Calu3 (cell line): ENCODE data around the gene EPHB2. TPM values are rescaled to one million over a fixed set of nuclear protein-coding genes. Genes with fewer than 3 reads are reported as not detected.

ENCODE experiments used
- BruUV-seq: library from RNA; stranded (reverse); fragments of 400-500 nt; replicated peaks from 2 replicates; lab custom pipeline; 2021; lab: Mats Ljungman, UMichigan
- CTCF ChIA-PET: fragments of 300-600 bp; sonication (Branson Sonifier 250); formaldehyde crosslinking; loops from one replicate; lab custom pipeline; 2022; ENCODE audit warnings: antibody characterized with exemption; lab: Charles Lee
- DNase-seq: peaks from one replicate; pipeline ENCODE4 v3.0.0; 2022
- H3K27ac Mint-ChIP-seq: one replicate; pipeline ENCODE4 v1.8.0; 2022; ENCODE audit warnings: mixed read lengths; ENCODE audit not compliant: unreplicated experiment
- H3K27me3 Mint-ChIP-seq: one replicate; pipeline ENCODE4 v1.8.0; 2022; ENCODE audit warnings: mixed read lengths; ENCODE audit not compliant: unreplicated experiment
- H3K36me3 Mint-ChIP-seq: one replicate; pipeline ENCODE4 v1.8.0; 2022; ENCODE audit warnings: mild to moderate bottlenecking, moderate library complexity, mixed read lengths; ENCODE audit not compliant: insufficient read depth, unreplicated experiment
- H3K4me1 Mint-ChIP-seq: one replicate; pipeline ENCODE4 v1.8.0; 2022; ENCODE audit warnings: mild to moderate bottlenecking, low read depth, mixed read lengths; ENCODE audit not compliant: unreplicated experiment
- H3K4me3 Mint-ChIP-seq: one replicate; pipeline ENCODE4 v1.8.0; 2022; ENCODE audit warnings: mild to moderate bottlenecking, low read depth, moderate library complexity, mixed read lengths; ENCODE audit not compliant: unreplicated experiment
- H3K9me3 Mint-ChIP-seq: one replicate; pipeline ENCODE4 v1.8.0; 2022; ENCODE audit warnings: low read depth, mixed read lengths; ENCODE audit not compliant: unreplicated experiment
- CTCF ChIP-seq: fragments of 200-600 bp; IDR thresholded peaks from one replicate; pipeline ENCODE4 v1.8.0; 2022; ENCODE audit warnings: antibody characterized with exemption; ENCODE audit not compliant: unreplicated experiment
- intact Hi-C: fragments of 100-400 bp; cut with micrococcal nuclease; formaldehyde crosslinking; loops from one replicate; pipeline ENCODE4 v1.10.0; 2022; ENCODE audit not compliant: unreplicated experiment
- total RNA-seq: library from RNA; stranded (reverse); gene quantifications from 2 replicates; pipeline ENCODE4 v1.2.3, GENCODE V29; 2022

The EPHB2 gene
- total RNA-seq, 1 experiment from 2014 or later, result 19.3 TPM

GRCh38 chr1:22877112-22877915 is 166.7 kb downstream of the EPHB2 start:
- peaks cover under 1% of the 10 kb centered on the region for H3K36me3 Mint-ChIP-seq
- H3K9me3 Mint-ChIP-seq, result no peaks in the 10 kb centered on the region
- no peak for DNase-seq
- intact Hi-C loops, result no loop called here
- TF ChIP-seq CTCF, result no peak
- H3K27me3 Mint-ChIP-seq, result no peaks in the 10 kb centered on the region
- no TSS peak for BruUV-seq
- H3K4me3 Mint-ChIP-seq, result no peak overlapping the region
- no peaks in the 10 kb centered on the region for H3K4me1 Mint-ChIP-seq
- CTCF ChIA-PET, result no interaction called here
- no peak overlapping the region for H3K27ac Mint-ChIP-seq

- TF ChIP-seq CTCF, result no peak
- BruUV-seq, result no TSS peak
- no peaks in the 10 kb centered on the region for H3K9me3 Mint-ChIP-seq
- CTCF ChIA-PET, result no interaction called here
- H3K4me1 Mint-ChIP-seq, result no peaks in the 10 kb centered on the region
- no peaks in the 10 kb centered on the region for H3K36me3 Mint-ChIP-seq
- no peak for DNase-seq
- no peaks in the 10 kb centered on the region for H3K27me3 Mint-ChIP-seq
- H3K27ac Mint-ChIP-seq, result no peak overlapping the region
- intact Hi-C loops, result no loop called here
- no peak overlapping the region for H3K4me3 Mint-ChIP-seq
Observed at GRCh38 chr1:22877980-22878379, 167.3 kb downstream of the EPHB2 start.

GRCh38 chr1:22878626-22879025 is 168.0 kb downstream of the EPHB2 start:
- intact Hi-C loops, result no loop called here
- no peak overlapping the region for H3K4me3 Mint-ChIP-seq
- no peaks in the 10 kb centered on the region for H3K27me3 Mint-ChIP-seq
- DNase-seq, result no peak
- H3K9me3 Mint-ChIP-seq, result no peaks in the 10 kb centered on the region
- no peak for TF ChIP-seq CTCF
- no TSS peak for BruUV-seq
- H3K27ac Mint-ChIP-seq, result no peak overlapping the region
- H3K4me1 Mint-ChIP-seq, result no peaks in the 10 kb centered on the region
- CTCF ChIA-PET, result no interaction called here
- no peaks in the 10 kb centered on the region for H3K36me3 Mint-ChIP-seq

DNA sequence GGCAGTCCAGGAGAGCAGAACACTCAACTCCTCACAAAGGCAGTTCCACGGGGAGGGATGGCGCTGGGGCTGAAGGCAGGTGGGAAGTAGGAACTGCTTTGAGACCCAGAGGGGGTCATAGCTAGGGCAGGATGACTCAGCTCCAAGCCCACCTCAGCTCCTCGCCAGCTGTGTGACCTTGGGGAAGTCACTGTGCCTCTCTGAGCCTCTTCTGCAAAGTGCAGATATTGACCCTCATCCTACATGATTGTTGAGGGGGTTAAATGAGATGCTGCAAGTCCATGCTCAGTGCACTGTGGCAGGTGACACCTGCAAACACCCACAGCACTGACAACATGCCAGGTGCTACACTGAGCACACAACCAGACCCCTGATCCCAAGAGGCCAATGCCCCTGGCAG is 168.8 kb downstream of the EPHB2 start:
- no peak overlapping the region for H3K4me3 Mint-ChIP-seq
- H3K27me3 Mint-ChIP-seq, result no peaks in the 10 kb centered on the region
- H3K36me3 Mint-ChIP-seq, result no peaks in the 10 kb centered on the region
- TF ChIP-seq CTCF, result no peak
- CTCF ChIA-PET, result no interaction called here
- H3K27ac Mint-ChIP-seq, result no peak overlapping the region
- H3K9me3 Mint-ChIP-seq, result no peaks in the 10 kb centered on the region
- no peak for DNase-seq
- no TSS peak for BruUV-seq
- H3K4me1 Mint-ChIP-seq, result no peaks in the 10 kb centered on the region
- intact Hi-C loops, result no loop called here
